CD1c-positive myeloid dendritic cell (primary cell): ENCODE measurements around the gene CLDN2.
A peak's percentile ranks its signal among the peaks of the same experiment; 100 is the strongest.
"Not testable (repeated sequence)": the region's sequence is repeated elsewhere in the genome, so short reads cannot be mapped to it uniquely, and the experiment has no call there.

Experiments used
- DNase-seq: peaks from one replicate; pipeline ENCODE4 v3.0.0-alpha.2; 2016; ENCODE audit errors: extremely low spot score

The CLDN2 gene

GRCh38 chrX:106919932-106920452, at the start of gene CLDN2:
Gene CLDN2, plus strand, starts transcription at chrX:106920402. Its CDS starts 7,827 bp downstream, at chrX:106928229.
- DNase-seq: no peak

- DNase-seq: not testable (repeated sequence)
Observed at GRCh38 chrX:106872796-106873195, 47.4 kb upstream of the CLDN2 start.

GRCh38 chrX:106874075-106874474, 46.1 kb upstream of the CLDN2 start:
- DNase-seq: peak; percentile 36

- no peak for DNase-seq
Observed at GRCh38 chrX:106875151-106875550, 45.1 kb upstream of the CLDN2 start.

GRCh38 chrX:106889468-106889867, 30.7 kb upstream of the CLDN2 start:
- DNase-seq: no peak

GRCh38 chrX:106891762-106892460, 28.3 kb upstream of the CLDN2 start:
- DNase-seq: no peak

GRCh38 chrX:106894392-106894909, 25.8 kb upstream of the CLDN2 start:
- peak; percentile 29 for DNase-seq

- DNase-seq: no peak
Observed at GRCh38 chrX:106894978-106895452, 25.2 kb upstream of the CLDN2 start.

GRCh38 chrX:106897259-106897658, 22.9 kb upstream of the CLDN2 start:
- DNase-seq: no peak

GRCh38 chrX:106898462-106898861, 21.7 kb upstream of the CLDN2 start:
- DNase-seq: peak; percentile 37

GRCh38 chrX:106899276-106899675, 20.9 kb upstream of the CLDN2 start:
- no peak for DNase-seq

GRCh38 chrX:106899841-106900240, 20.4 kb upstream of the CLDN2 start:
- DNase-seq: no peak

- DNase-seq: no peak
Observed at GRCh38 chrX:106901341-106901740, 18.9 kb upstream of the CLDN2 start.

GRCh38 chrX:106901781-106902219, 18.4 kb upstream of the CLDN2 start:
- no peak for DNase-seq

- DNase-seq: no peak
Observed at GRCh38 chrX:106902684-106903083, 17.5 kb upstream of the CLDN2 start.

GRCh38 chrX:106903291-106903824, 16.8 kb upstream of the CLDN2 start, which contains the start of gene RIPPLY1:
Gene RIPPLY1, minus strand, starts transcription at chrX:106903341. Its CDS starts 54 bp downstream, at chrX:106903287.
- no peak for DNase-seq

- no peak for DNase-seq
Observed at GRCh38 chrX:106903856-106904528, 16.2 kb upstream of the CLDN2 start.

GRCh38 chrX:106905064-106905708, 15.0 kb upstream of the CLDN2 start:
- DNase-seq: no peak

GRCh38 chrX:106906361-106906760, 13.8 kb upstream of the CLDN2 start:
- DNase-seq: no peak

- DNase-seq: no peak
Observed at GRCh38 chrX:106912864-106913263, 7.3 kb upstream of the CLDN2 start.

GRCh38 chrX:106917830-106918500, 2.2 kb upstream of the CLDN2 start:
- no peak for DNase-seq
